Endothelial cell of umbilical vein (primary cell): ENCODE measurements around the gene CHERP. TPM values are rescaled to one million over a fixed set of nuclear protein-coding genes. Genes with fewer than 3 reads are reported as not detected.

Experiments
- BruUV-seq: library from RNA; stranded (reverse); fragments of 400-500 nt; replicated peaks from 2 replicates; lab custom pipeline; 2021; lab: Mats Ljungman, UMichigan
- CTCF ChIA-PET: fragments of 300-600, 350-600 bp; sonication (Branson Sonifier 250); formaldehyde crosslinking; loops from one replicate; lab custom pipeline; 2021; ENCODE audit warnings: antibody characterized with exemption, inconsistent platforms; lab: Charles Lee
- POLR2A ChIA-PET: fragments of 300-600, 350-600 bp; sonication (Branson Sonifier 250); formaldehyde crosslinking; loops from one replicate; lab custom pipeline; 2021; ENCODE audit warnings: antibody characterized with exemption, inconsistent platforms; lab: Charles Lee
- DNase-seq: peaks from one replicate; pipeline ENCODE4 v3.0.0-alpha.2; 2011; ENCODE audit warnings: low read depth, low spot score
- FAIRE-seq: peaks from 2 replicates; lab custom pipeline; 2011; peaks lifted over from hg19 to GRCh38; lab: Jason Lieb, UNC
- H2AFZ ChIP-seq: 2 replicates; pipeline ENCODE4 v1.6.0; 2012; ENCODE audit warnings: low read depth, low read length, control low read depth, inconsistent platforms
- H3K27ac ChIP-seq: 2 replicates; pipeline ENCODE4 v1.5.1; 2011; ENCODE audit warnings: low read depth, mild to moderate bottlenecking, control low read depth, low read length, moderate library complexity; ENCODE audit not compliant: insufficient read depth
- H3K27me3 ChIP-seq, 2 experiments: 2 replicates each; pipeline versions ENCODE4 v1.6.0 to v1.6.1; 2011; ENCODE audit warnings: low read length in 2 of 2, mixed read lengths in 1 of 2; ENCODE audit not compliant: control insufficient read depth in 2 of 2, insufficient read depth in 2 of 2
- H3K36me3 ChIP-seq, 2 experiments: 2 replicates in 1 of 2; 3 replicates in 1 of 2; pipeline ENCODE4 v1.5.1; 2011; ENCODE audit warnings: low read length in 2 of 2, mild to moderate bottlenecking in 1 of 2, moderate library complexity in 1 of 2; ENCODE audit not compliant: control insufficient read depth in 2 of 2, insufficient read depth in 2 of 2; ENCODE audit errors: extremely low read depth in 1 of 2
- H3K4me1 ChIP-seq: 3 replicates; pipeline ENCODE4 v1.5.1; 2011; ENCODE audit warnings: mild to moderate bottlenecking, low read length; ENCODE audit not compliant: control insufficient read depth, insufficient read depth; ENCODE audit errors: extremely low read depth
- H3K4me2 ChIP-seq: 2 replicates; pipeline ENCODE4 v1.6.1; 2011; ENCODE audit warnings: low read length, control low read depth, mixed read lengths; ENCODE audit not compliant: insufficient read depth
- H3K4me3 ChIP-seq, 3 experiments: fragments of 200-600 bp in 1 of 3; sonication (generic), shearing (Covaris generic) in 1 of 3; replicated peaks in 1 of 3; 2 replicates each; pipeline ENCODE4 v1.5.1; 2011 to 2016; ENCODE audit warnings: control low read depth in 3 of 3, low read length in 3 of 3, mild to moderate bottlenecking in 2 of 3, inconsistent platforms in 1 of 3, low read depth in 1 of 3, moderate library complexity in 1 of 3; ENCODE audit not compliant: insufficient read depth in 1 of 3
- H3K79me2 ChIP-seq: 2 replicates; pipeline ENCODE4 v1.6.0; 2012; ENCODE audit warnings: low read length, inconsistent platforms; ENCODE audit not compliant: control insufficient read depth, insufficient read depth
- H3K9ac ChIP-seq: replicated peaks from 2 replicates; pipeline ENCODE3; 2011; ENCODE audit warnings: low read length, control low read depth; ENCODE audit not compliant: insufficient read depth; ENCODE audit errors: extremely low read depth
- H3K9me1 ChIP-seq: replicated peaks from 3 replicates; pipeline ENCODE4 v1.6.0; 2011; ENCODE audit warnings: mild to moderate bottlenecking, low read length; ENCODE audit not compliant: control insufficient read depth, insufficient read depth; ENCODE audit errors: extremely low read depth
- H3K9me3 ChIP-seq: replicated peaks from 2 replicates; pipeline ENCODE4 v1.5.1; 2012; ENCODE audit warnings: low read length, inconsistent platforms; ENCODE audit not compliant: control insufficient read depth, insufficient read depth
- H4K20me1 ChIP-seq: replicated peaks from 2 replicates; pipeline ENCODE3; 2011; ENCODE audit warnings: mild to moderate bottlenecking, low read length; ENCODE audit not compliant: control insufficient read depth, insufficient read depth; ENCODE audit errors: extremely low read depth
- GATA2 ChIP-seq: IDR thresholded peaks from 2 replicates; pipeline ENCODE4 v1.7.0; 2011; ENCODE audit warnings: low read depth, mild to moderate bottlenecking, moderate library complexity, mixed read lengths, low read length; ENCODE audit not compliant: insufficient read length, insufficient read depth
- JUN ChIP-seq: IDR thresholded peaks from 2 replicates; pipeline ENCODE4 v1.6.1; 2011; ENCODE audit warnings: borderline replicate concordance, low read depth; ENCODE audit not compliant: insufficient read length, insufficient read depth
- MYC ChIP-seq: IDR thresholded peaks from one replicate; pipeline ENCODE4 v1.6.1; 2011; ENCODE audit warnings: mild to moderate bottlenecking, low read depth, low read length
- POLR2A ChIP-seq: IDR thresholded peaks from 2 replicates; pipeline ENCODE4 v1.6.1; 2012; ENCODE audit warnings: low read depth, mild to moderate bottlenecking, control low read depth, low read length
- POLR2AphosphoS5 ChIP-seq: IDR thresholded peaks from 2 replicates; pipeline ENCODE4 v1.6.1; 2012; ENCODE audit warnings: low read depth, mild to moderate bottlenecking, control low read depth, low read length, moderate library complexity; ENCODE audit not compliant: insufficient read depth
- dilution Hi-C: fragments of 300-500 bp; cut with MboI; formaldehyde crosslinking; loops from one replicate; pipeline ENCODE4 v1.15.0; 2019; ENCODE audit warnings: low sequenced_read_pairs; ENCODE audit not compliant: extremely low pct_ligation_motif_present
- intact Hi-C: fragments of 100-400 bp; cut with micrococcal nuclease; formaldehyde crosslinking; loops from one replicate; pipeline ENCODE4 v1.10.0; 2022
- polyA plus RNA-seq, 4 experiments: library from polyadenylated mRNA; depleted of rRNA in 3 of 4; stranded (reverse) in 3 of 4; unstranded in 1 of 4; fragments of >200 nt; gene quantifications; 2 replicates each; pipeline versions ENCODE4 v1.2.1 to v1.2.3, GENCODE V29; 2011 to 2012; ENCODE audit warnings: missing spikeins in 1 of 4
- total RNA-seq: library from RNA; stranded (reverse); gene quantifications from 2 replicates; pipeline ENCODE4 v1.2.3, GENCODE V29; 2021
- TF ChIP-seq, protein P1 (sequence below): IDR thresholded peaks from 2 replicates; pipeline ENCODE4 v1.6.1; 2011; ENCODE audit not compliant: insufficient read depth, insufficient read length

CHERP gene
- total and polyA plus RNA-seq, 2 donors (not counting 3 experiments of a cell fraction or from before 2014, with no cell fraction given), result 8.9 to 53.9 TPM

DNA sequence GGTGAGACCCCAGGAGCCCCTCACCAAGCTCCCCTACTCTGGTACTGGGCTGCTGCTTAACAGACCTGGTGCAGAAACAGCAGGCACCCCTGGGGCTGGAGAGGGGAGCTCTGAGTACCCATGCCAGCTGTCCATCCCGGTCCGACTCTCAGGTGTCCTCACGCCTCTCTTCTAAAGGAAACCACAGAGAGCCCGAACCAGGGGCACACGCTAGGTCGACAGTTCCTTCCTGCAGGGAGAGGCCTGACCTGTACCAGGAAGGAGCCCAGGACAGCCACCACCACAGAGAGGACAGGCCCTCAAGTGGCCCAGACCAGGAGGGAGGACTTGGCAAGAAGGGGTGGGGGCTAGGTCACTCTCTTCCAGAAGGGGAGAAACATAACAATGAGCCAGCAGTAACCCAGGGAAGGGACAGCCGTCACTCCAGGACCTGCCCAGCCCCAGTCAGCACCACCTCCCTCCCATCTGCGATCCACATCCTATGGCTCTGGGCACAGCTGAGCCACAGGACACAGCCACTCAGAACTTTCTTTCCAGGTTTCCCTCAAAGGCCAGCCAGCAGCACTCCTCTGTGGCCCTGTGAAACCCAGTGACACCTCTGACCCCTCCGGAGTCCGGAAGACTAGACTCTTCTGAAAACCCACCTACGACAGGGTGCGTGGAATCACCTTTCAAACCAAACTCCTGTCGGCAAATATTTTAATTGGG is 43.0 kb upstream of the CHERP start:
- TF ChIP-seq, protein P1, sequence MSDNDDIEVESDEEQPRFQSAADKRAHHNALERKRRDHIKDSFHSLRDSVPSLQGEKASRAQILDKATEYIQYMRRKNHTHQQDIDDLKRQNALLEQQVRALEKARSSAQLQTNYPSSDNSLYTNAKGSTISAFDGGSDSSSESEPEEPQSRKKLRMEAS, result no peak
- ChIA-PET POLR2A (no interaction called here), CTCF (interaction anchor here (0.8 to 1.5 kb wide), 2 partner anchors 12 to 43 kb away, joined by 3 to 7 read pairs; partner anchors contain the start of genes MED26 and SLC35E1)
- DNase-seq, result no peak
- no peaks in the 10 kb centered on the region for H3K9me3 ChIP-seq
- H3K36me3 ChIP-seq, result no peaks in the 10 kb centered on the region
- no peak overlapping the region for H3K4me2 ChIP-seq
- intact Hi-C loops (loop anchor here (2.0 kb wide), 1 partner anchor 44 kb away; the partner anchor contains the start of gene MED26), dilution Hi-C loops (no loop called here)
- H4K20me1 ChIP-seq, result no peaks in the 10 kb centered on the region
- no peaks in the 10 kb centered on the region for H3K9me1 ChIP-seq
- H2AFZ ChIP-seq, result no peak overlapping the region
- FAIRE-seq, result no peak
- no peaks in the 10 kb centered on the region for H3K27me3 ChIP-seq
- peak overlapping the region; percentile 54 for H3K27ac ChIP-seq
- no peak overlapping the region for H3K4me3 ChIP-seq
- no peak overlapping the region for H3K9ac ChIP-seq
- peaks cover 39% of the 10 kb centered on the region for H3K4me1 ChIP-seq
- peaks cover 84% of the 10 kb centered on the region for H3K79me2 ChIP-seq
- BruUV-seq, result no TSS peak

DNA sequence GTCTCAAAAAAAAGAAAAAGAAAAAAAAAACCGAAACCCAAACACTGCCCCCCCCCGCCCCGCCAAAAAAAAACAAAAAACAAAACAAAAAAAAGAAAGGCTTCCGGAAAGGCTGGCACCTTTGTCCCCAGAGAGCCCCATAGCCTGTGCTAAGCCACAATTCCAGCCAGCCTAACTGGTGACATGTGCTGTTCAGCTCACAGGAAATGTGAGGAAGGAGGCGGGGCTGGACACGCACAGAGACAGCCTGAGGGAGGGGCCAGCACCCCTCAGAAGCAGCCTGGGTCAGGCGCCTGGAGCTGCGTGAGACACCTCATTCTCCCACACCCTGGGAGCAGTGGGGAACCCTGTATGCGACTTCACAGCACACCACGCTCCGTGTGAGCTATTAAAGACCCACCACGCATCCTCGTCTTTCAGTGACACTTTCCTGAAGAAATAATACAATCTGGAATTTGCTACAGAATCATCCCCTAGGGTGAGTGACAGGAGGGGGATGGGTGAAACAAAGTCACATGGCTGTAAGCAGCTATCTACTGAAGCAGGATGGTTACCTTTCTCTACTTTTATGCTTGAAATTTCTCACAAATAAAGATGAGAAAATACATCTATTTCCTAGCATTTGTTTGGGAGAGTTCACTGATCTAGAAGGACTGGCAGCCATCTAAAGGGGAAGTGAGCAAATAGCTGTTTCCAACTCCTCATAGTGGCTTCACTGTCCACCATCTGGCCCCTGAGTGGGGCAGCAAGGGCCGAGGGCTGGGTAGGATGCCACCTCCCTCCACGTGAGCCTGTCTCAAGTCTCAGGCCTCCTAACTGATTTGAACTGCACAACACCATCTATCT is 42.2 kb upstream of the CHERP start:
- H3K9me1 ChIP-seq, result no peaks in the 10 kb centered on the region
- BruUV-seq, result no TSS peak
- peaks cover 84% of the 10 kb centered on the region for H3K79me2 ChIP-seq
- H2AFZ ChIP-seq, result no peak overlapping the region
- dilution Hi-C loops, result no loop called here
- no peaks in the 10 kb centered on the region for H3K36me3 ChIP-seq
- no peak overlapping the region for H3K4me3 ChIP-seq
- intact Hi-C loops, result loop anchor here (2.0 kb wide), 1 partner anchor 44 kb away; the partner anchor contains the start of gene MED26
- peak overlapping the region; percentile 54 for H3K27ac ChIP-seq
- H3K4me1 ChIP-seq, result peaks cover 39% of the 10 kb centered on the region
- DNase-seq, result peak; percentile 80
- H4K20me1 ChIP-seq, result no peaks in the 10 kb centered on the region
- no peak for TF ChIP-seq GATA2
- peak; percentile 28 for TF ChIP-seq POLR2A
- TF ChIP-seq POLR2AphosphoS5, result peak; percentile 42
- TF ChIP-seq MYC, result peak; percentile 33
- no peak for TF ChIP-seq JUN
- no peaks in the 10 kb centered on the region for H3K9me3 ChIP-seq
- peak; percentile 88 for FAIRE-seq
- H3K4me2 ChIP-seq, result peak overlapping the region; percentile 37
- POLR2A ChIA-PET, result interaction anchor here (1.3 kb wide), 1 partner anchor 44 kb away, joined by 3 read pairs; the partner anchor contains the start of gene MED26
- no peak overlapping the region for H3K9ac ChIP-seq
- no peaks in the 10 kb centered on the region for H3K27me3 ChIP-seq
- CTCF ChIA-PET, result interaction anchor here (0.6 to 1.5 kb wide), 5 partner anchors 8 to 165 kb away, joined by 3 to 7 read pairs (median 3); partner anchors contain the start of genes MED26 and SLC35E1
